SK-N-SH treated with all-trans-retinoic acid at 6 μM for 48 hours (cell line): ENCODE measurements around the gene SLC22A23.

Experiments used
- ATAC-seq: fragments of 200-7000 bp; cut with Tn5 transposase; 3 replicates; pipeline ENCODE4 v1.9.1; 2020; ENCODE audit warnings: mild to moderate bottlenecking, moderate library complexity
- ARNTL ChIP-seq: fragments of 450-650 bp; formaldehyde crosslinking; IDR thresholded peaks from 2 replicates; pipeline ENCODE4 v1.5.0; 2020; ENCODE audit warnings: low read depth, mild to moderate bottlenecking, moderate library complexity, borderline replicate concordance
- BACH2 ChIP-seq: fragments of 250-450 bp; sonication (Bioruptor Pico); IDR thresholded peaks from 2 replicates; pipeline ENCODE4 v1.9.0; 2021; ENCODE audit warnings: mild to moderate bottlenecking, borderline replicate concordance
- CREB5 ChIP-seq: fragments of 250-450 bp; sonication (Bioruptor Pico); IDR thresholded peaks from 2 replicates; pipeline ENCODE4 v1.5.1; 2020; ENCODE audit warnings: low read depth, mild to moderate bottlenecking, moderate library complexity
- GLIS3 ChIP-seq: fragments of 250-450 bp; sonication (Bioruptor Pico); IDR thresholded peaks from 2 replicates; pipeline ENCODE4 v1.5.0; 2020; ENCODE audit warnings: mild to moderate bottlenecking, moderate library complexity
- ISL1 ChIP-seq: fragments of 250-450 bp; sonication (Bioruptor Pico); IDR thresholded peaks from 2 replicates; pipeline ENCODE4 v2.1.2; 2022; ENCODE audit warnings: mild to moderate bottlenecking, moderate library complexity
- PATZ1 ChIP-seq: fragments of 250-450 bp; sonication (Bioruptor Pico); IDR thresholded peaks from 2 replicates; pipeline ENCODE4 v1.8.0; 2020; ENCODE audit warnings: mild to moderate bottlenecking, moderate library complexity, borderline replicate concordance
- PPARA ChIP-seq: fragments of 250-450 bp; sonication (Bioruptor Pico); IDR thresholded peaks from 2 replicates; pipeline ENCODE4 v1.5.0; 2020; ENCODE audit warnings: mild to moderate bottlenecking, borderline replicate concordance
- RARB ChIP-seq: fragments of 250-450 bp; sonication (Bioruptor Pico); IDR thresholded peaks from 2 replicates; pipeline ENCODE4 v1.8.0; 2021; ENCODE audit warnings: mild to moderate bottlenecking, moderate library complexity
- SNAI2 ChIP-seq: fragments of 250-450 bp; sonication (Bioruptor Pico); IDR thresholded peaks from 2 replicates; pipeline ENCODE4 v1.5.0; 2020; ENCODE audit warnings: mild to moderate bottlenecking, moderate library complexity
- TCF4 ChIP-seq: fragments of 250-450 bp; sonication (Bioruptor Pico); IDR thresholded peaks from 2 replicates; pipeline ENCODE4 v1.8.0; 2021; ENCODE audit warnings: mild to moderate bottlenecking, moderate library complexity, borderline replicate concordance
- TOX ChIP-seq: fragments of 250-450 bp; sonication (Bioruptor Pico); IDR thresholded peaks from 2 replicates; pipeline ENCODE4 v1.8.0; 2021; ENCODE audit warnings: mild to moderate bottlenecking, moderate library complexity, borderline replicate concordance
- TSHZ2 ChIP-seq: fragments of 250-450 bp; sonication (Bioruptor Pico); IDR thresholded peaks from 2 replicates; pipeline ENCODE4 v1.5.0; 2020; ENCODE audit warnings: mild to moderate bottlenecking, moderate library complexity
- ZC3H10 ChIP-seq: fragments of 250-450 bp; sonication (Bioruptor Pico); IDR thresholded peaks from 2 replicates; pipeline ENCODE4 v1.5.1; 2021; ENCODE audit warnings: mild to moderate bottlenecking, moderate library complexity
- ZFP3 ChIP-seq: fragments of 250-450 bp; sonication (Bioruptor Pico); IDR thresholded peaks from 2 replicates; pipeline ENCODE4 v1.5.0; 2020; ENCODE audit warnings: mild to moderate bottlenecking, moderate library complexity
- ZFP30 ChIP-seq: fragments of 450-650 bp; formaldehyde crosslinking; IDR thresholded peaks from 2 replicates; pipeline ENCODE4 v1.5.0; 2022; ENCODE audit warnings: mild to moderate bottlenecking, moderate library complexity
- ZNF565 ChIP-seq: fragments of 450-650 bp; formaldehyde crosslinking; conservative IDR thresholded peaks from 2 replicates; pipeline ENCODE4 v1.5.0; 2020; ENCODE audit warnings: low read depth, mild to moderate bottlenecking, moderate library complexity
- ZNF70 ChIP-seq: fragments of 450-650 bp; formaldehyde crosslinking; IDR thresholded peaks from 2 replicates; pipeline ENCODE4 v1.5.0; 2020; ENCODE audit warnings: mild to moderate bottlenecking, moderate library complexity
- ZNF8 ChIP-seq: fragments of 450-650 bp; formaldehyde crosslinking; IDR thresholded peaks from 2 replicates; pipeline ENCODE4 v1.5.0; 2020; ENCODE audit warnings: mild to moderate bottlenecking, moderate library complexity

Gene SLC22A23

GRCh38 chr6:3423439-3424184 is 33.2 kb downstream of the SLC22A23 start:
- TF ChIP-seq ZNF565 (CRISPR knock-in tag): no peak
- TF ChIP-seq TSHZ2: no peak
- TF ChIP-seq ZNF8 (CRISPR knock-in tag): no peak
- no peak for TF ChIP-seq CREB5 (CRISPR knock-in tag)
- TF ChIP-seq ISL1 (CRISPR knock-in tag): no peak
- TF ChIP-seq ARNTL (CRISPR knock-in tag): no peak
- no peak for TF ChIP-seq TCF4 (CRISPR knock-in tag)
- no peak for TF ChIP-seq TOX (CRISPR knock-in tag)
- ATAC-seq: no peak

GRCh38 chr6:3422435-3423070 is 34.3 kb downstream of the SLC22A23 start:
- TF ChIP-seq ZFP30 (CRISPR knock-in tag): no peak
- no peak for TF ChIP-seq PPARA (CRISPR knock-in tag)
- TF ChIP-seq RARB (CRISPR knock-in tag): no peak
- no peak for TF ChIP-seq ARNTL (CRISPR knock-in tag)
- no peak for TF ChIP-seq TSHZ2
- no peak for TF ChIP-seq ZNF565 (CRISPR knock-in tag)
- TF ChIP-seq TCF4 (CRISPR knock-in tag): no peak
- no peak for TF ChIP-seq CREB5 (CRISPR knock-in tag)
- no peak for TF ChIP-seq ZNF70
- no peak for TF ChIP-seq PATZ1 (CRISPR knock-in tag)
- no peak for TF ChIP-seq BACH2
- no peak for TF ChIP-seq ZFP3 (CRISPR knock-in tag)
- TF ChIP-seq GLIS3 (CRISPR knock-in tag): no peak
- TF ChIP-seq SNAI2: no peak
- TF ChIP-seq ZC3H10: no peak
- ATAC-seq: no peak
